H1 (cell line): ENCODE results near the gene BEST1. TPM values are rescaled to one million over a fixed set of nuclear protein-coding genes. Genes with fewer than 3 reads are reported as not detected.

Experiments
- CTCF ChIA-PET: fragments of 300-600 bp; sonication (Branson Sonifier 250); formaldehyde crosslinking; loops from one replicate; lab custom pipeline; 2021; ENCODE audit not compliant: partially characterized antibody; lab: Charles Lee
- POLR2A ChIA-PET: fragments of 300-600 bp; sonication (Branson Sonifier 250); formaldehyde crosslinking; loops from one replicate; lab custom pipeline; 2021; ENCODE audit warnings: inconsistent platforms; ENCODE audit not compliant: partially characterized antibody; lab: Charles Lee
- DNase-seq, 2 experiments: peaks; one replicate each; pipeline versions ENCODE4 v3.0.0 to v3.0.0-alpha.2; 2010 to 2022; ENCODE audit warnings: low spot score in 2 of 2, low read depth in 1 of 2, mixed read lengths in 1 of 2
- FAIRE-seq: peaks from 2 replicates; lab custom pipeline; 2011; peaks lifted over from hg19 to GRCh38; lab: Jason Lieb, UNC
- H2AFZ ChIP-seq: 2 replicates; pipeline ENCODE4 v1.8.1; 2012; ENCODE audit warnings: low read length, inconsistent platforms
- H2AK5ac ChIP-seq: 2 replicates; pipeline ENCODE4 v1.6.1; 2013; ENCODE audit warnings: low read depth, low read length
- H2BK120ac ChIP-seq: replicated peaks from 2 replicates; pipeline ENCODE3; 2013; ENCODE audit warnings: low read depth, low read length, inconsistent platforms
- H2BK12ac ChIP-seq: 2 replicates; pipeline ENCODE4 v1.6.1; 2013; ENCODE audit warnings: low read depth, low read length
- H2BK15ac ChIP-seq: 2 replicates; pipeline ENCODE4 v1.6.1; 2013; ENCODE audit warnings: low read length
- H2BK20ac ChIP-seq: 2 replicates; pipeline ENCODE4 v1.6.1; 2013; ENCODE audit warnings: low read length
- H2BK5ac ChIP-seq: 2 replicates; pipeline ENCODE4 v1.6.1; 2013; ENCODE audit warnings: low read depth, low read length
- H3K14ac ChIP-seq: 2 replicates; pipeline ENCODE4 v1.6.1; 2013; ENCODE audit warnings: inconsistent platforms; ENCODE audit not compliant: insufficient read length
- H3K18ac ChIP-seq: 2 replicates; pipeline ENCODE4 v1.6.1; 2013; ENCODE audit warnings: low read length; ENCODE audit errors: extremely low read depth
- H3K23ac ChIP-seq: 2 replicates; pipeline ENCODE4 v1.6.1; 2013; ENCODE audit warnings: inconsistent platforms; ENCODE audit not compliant: insufficient read length
- H3K23me2 ChIP-seq: 2 replicates; pipeline ENCODE4 v1.6.1; 2013; ENCODE audit warnings: low read depth, low read length
- H3K27ac ChIP-seq: 2 replicates; pipeline ENCODE4 v1.6.1; 2011; ENCODE audit warnings: low read depth, low read length, inconsistent platforms
- H3K27me3 ChIP-seq, 4 experiments: replicated peaks in 1 of 4; 1 replicate in 1 of 4; 2 replicates in 3 of 4; pipeline versions ENCODE4 v1.6.1 to v1.8.1; 2011 to 2013; ENCODE audit warnings: low read length in 3 of 4, mild to moderate bottlenecking in 3 of 4, inconsistent platforms in 2 of 4, mixed read lengths in 2 of 4, moderate library complexity in 1 of 4; ENCODE audit not compliant: control insufficient read depth in 3 of 4, insufficient read depth in 3 of 4; ENCODE audit errors: extremely low read depth in 1 of 4
- H3K36me3 ChIP-seq, 4 experiments: 2 replicates each; pipeline versions ENCODE4 v1.6.1 to v1.8.1; 2011 to 2013; ENCODE audit warnings: mild to moderate bottlenecking in 4 of 4, low read length in 3 of 4, moderate library complexity in 2 of 4, control low read depth in 1 of 4, inconsistent platforms in 1 of 4; ENCODE audit not compliant: insufficient read depth in 4 of 4, control insufficient read depth in 2 of 4
- H3K4ac ChIP-seq: replicated peaks from 2 replicates; pipeline ENCODE3; 2013; ENCODE audit warnings: low read length, low read depth, mixed read lengths, inconsistent platforms; ENCODE audit not compliant: insufficient read length
- H3K4me1 ChIP-seq, 4 experiments: replicated peaks in 1 of 4; 1 replicate in 1 of 4; 2 replicates in 3 of 4; pipeline versions ENCODE4 v1.6.1 to v1.8.1; 2011 to 2013; ENCODE audit warnings: low read length in 3 of 4, inconsistent platforms in 2 of 4, mixed read lengths in 1 of 4; ENCODE audit not compliant: insufficient read depth in 4 of 4, control insufficient read depth in 3 of 4
- H3K4me2 ChIP-seq, 2 experiments: 2 replicates each; pipeline versions ENCODE4 v1.6.1 to v1.8.1; 2011 to 2013; ENCODE audit warnings: low read depth in 2 of 2, low read length in 2 of 2, control low read depth in 1 of 2, inconsistent platforms in 1 of 2, mild to moderate bottlenecking in 1 of 2; ENCODE audit not compliant: insufficient read depth in 1 of 2
- H3K4me3 ChIP-seq, 4 experiments: fragments of 200-600, 300-600 bp in 1 of 4; sonication (generic), shearing (Covaris generic), sonication (Bioruptor Twin) in 1 of 4; 2 replicates each; pipeline versions ENCODE4 v1.5.1 to v1.8.1; 2011 to 2016; ENCODE audit warnings: low read length in 4 of 4, low read depth in 3 of 4, control low read depth in 2 of 4, inconsistent platforms in 2 of 4, mild to moderate bottlenecking in 2 of 4, mixed read lengths in 1 of 4, moderate library complexity in 1 of 4; ENCODE audit not compliant: insufficient read depth in 2 of 4; ENCODE audit errors: extremely low read depth in 1 of 4
- H3K56ac ChIP-seq: replicated peaks from 2 replicates; pipeline ENCODE3; 2013; ENCODE audit warnings: low read depth, mild to moderate bottlenecking, mixed read lengths, low read length, inconsistent platforms; ENCODE audit not compliant: insufficient read length
- H3K79me1 ChIP-seq: 2 replicates; pipeline ENCODE4 v1.6.1; 2013; ENCODE audit warnings: low read depth, low read length, control low read depth
- H3K79me2 ChIP-seq, 2 experiments: 2 replicates each; pipeline versions ENCODE4 v1.6.1 to v1.8.1; 2012 to 2013; ENCODE audit warnings: low read length in 2 of 2, mild to moderate bottlenecking in 2 of 2, inconsistent platforms in 1 of 2; ENCODE audit not compliant: insufficient read depth in 2 of 2, control insufficient read depth in 1 of 2
- H3K9ac ChIP-seq, 4 experiments: replicated peaks in 1 of 4; 1 replicate in 1 of 4; 2 replicates in 3 of 4; pipeline versions ENCODE4 v1.6.1 to v1.8.1; 2011 to 2013; ENCODE audit warnings: low read depth in 3 of 4, low read length in 3 of 4, control low read depth in 2 of 4, mild to moderate bottlenecking in 2 of 4, moderate library complexity in 2 of 4, inconsistent platforms in 1 of 4; ENCODE audit errors: extremely low read depth in 1 of 4
- H3K9me3 ChIP-seq, 2 experiments: 2 replicates each; pipeline versions ENCODE4 v1.6.1 to v1.8.1; 2012 to 2013; ENCODE audit warnings: mild to moderate bottlenecking in 2 of 2, moderate library complexity in 2 of 2, control low read depth in 1 of 2, inconsistent platforms in 1 of 2, low read depth in 1 of 2, low read length in 1 of 2, mixed read lengths in 1 of 2; ENCODE audit not compliant: insufficient read depth in 2 of 2
- H4K20me1 ChIP-seq, 2 experiments: replicated peaks in 1 of 2; 2 replicates each; pipeline versions ENCODE3 to v1.8.1; 2011 to 2013; ENCODE audit warnings: inconsistent platforms in 2 of 2, low read length in 2 of 2, mild to moderate bottlenecking in 1 of 2; ENCODE audit not compliant: insufficient read depth in 2 of 2, control insufficient read depth in 1 of 2
- H4K5ac ChIP-seq: 2 replicates; pipeline ENCODE4 v1.6.1; 2013; ENCODE audit warnings: low read length, low read depth, mixed read lengths, inconsistent platforms; ENCODE audit not compliant: insufficient read length
- H4K8ac ChIP-seq: 2 replicates; pipeline ENCODE4 v1.8.0; 2013; ENCODE audit warnings: mild to moderate bottlenecking, moderate library complexity, low read length, inconsistent platforms; ENCODE audit not compliant: insufficient read depth; ENCODE audit errors: extremely low read depth
- H4K91ac ChIP-seq: replicated peaks from 2 replicates; pipeline ENCODE3; 2013; ENCODE audit warnings: low read length, mixed read lengths, inconsistent platforms; ENCODE audit not compliant: insufficient read length
- BCL11A ChIP-seq, 2 experiments: IDR thresholded peaks; one replicate each; pipeline ENCODE4 v1.6.1; 2011; ENCODE audit warnings: low read depth in 2 of 2, low read length in 2 of 2, mild to moderate bottlenecking in 2 of 2
- CEBPB ChIP-seq: IDR thresholded peaks from 2 replicates; pipeline ENCODE4 v1.6.1; 2012; ENCODE audit warnings: low read depth, low read length
- CREB1 ChIP-seq: IDR thresholded peaks from 2 replicates; pipeline ENCODE4 v1.6.1; 2012; ENCODE audit warnings: inconsistent platforms
- CTBP2 ChIP-seq: IDR thresholded peaks from 2 replicates; pipeline ENCODE4 v1.7.0; 2011; ENCODE audit warnings: borderline replicate concordance, mild to moderate bottlenecking, moderate library complexity, mixed read lengths, low read length; ENCODE audit not compliant: insufficient read depth, insufficient read length
- CTCF ChIP-seq, 3 experiments: IDR thresholded peaks; 1 replicate in 2 of 3; 2 replicates in 1 of 3; pipeline versions ENCODE4 v1.5.1 to v1.6.1; 2011; ENCODE audit warnings: low read length in 3 of 3, mild to moderate bottlenecking in 3 of 3, inconsistent platforms in 2 of 3, low read depth in 1 of 3, moderate library complexity in 1 of 3; ENCODE audit not compliant: insufficient read depth in 1 of 3; ENCODE audit errors: control extremely low read depth in 1 of 3
- KDM5A ChIP-seq: fragments of 200-600 bp; IDR thresholded peaks from 2 replicates; pipeline ENCODE4 v1.7.1; 2012; ENCODE audit warnings: mild to moderate bottlenecking, low read length, inconsistent platforms, mixed read lengths
- MAX ChIP-seq: IDR thresholded peaks from 2 replicates; pipeline ENCODE4 v1.6.1; 2012; ENCODE audit warnings: inconsistent platforms
- NANOG ChIP-seq: IDR thresholded peaks from 2 replicates; pipeline ENCODE4 v1.6.1; 2011; ENCODE audit warnings: low read length, low read depth, mild to moderate bottlenecking, inconsistent platforms; ENCODE audit not compliant: insufficient read depth, poor library complexity, severe bottlenecking
- RNF2 ChIP-seq: fragments of 200-900, 300-1000 bp; sonication (generic); IDR thresholded peaks from 2 replicates; pipeline ENCODE4 v1.7.1; 2016; ENCODE audit warnings: borderline replicate concordance, low read depth, mild to moderate bottlenecking, antibody characterized with exemption, low read length; ENCODE audit not compliant: poor library complexity, severe bottlenecking; ENCODE audit errors: missing control alignments
- WGBS, 2 experiments: shearing (Covaris generic) in 1 of 2; methylation state at CpG; one replicate each; pipeline versions ENCODE4 v1.1.6 to v1.1.7; 2013 to 2015; ENCODE audit warnings: low lambda C conversion rate in 2 of 2, mixed read lengths in 2 of 2, inconsistent platforms in 1 of 2, low coverage in 1 of 2, missing lambda C conversion rate in 1 of 2; ENCODE audit not compliant: insufficient replicate concordance in 2 of 2, insufficient coverage in 1 of 2, insufficient read length in 1 of 2; ENCODE audit errors: extremely low coverage in 1 of 2, missing lambda C conversion rate in 1 of 2; 5-methylcytosine and 5-hydroxymethylcytosine counted together
- polyA plus RNA-seq, 7 experiments: library from polyadenylated mRNA; depleted of rRNA in 3 of 7; stranded (reverse) in 5 of 7; unstranded in 2 of 7; fragments of >200 nt in 5 of 7; fragments of 200-250 nt in 2 of 7; gene quantifications; 1 replicate in 5 of 7; 2 replicates in 1 of 7; 4 replicates in 1 of 7; pipeline versions ENCODE4 v1.2.1 to v1.2.3, GENCODE V29; 2011 to 2013; ENCODE audit warnings: missing spikeins in 2 of 7, mixed read lengths in 2 of 7
- total RNA-seq: library from RNA; stranded (reverse); fragmentation: NEBNext Ultra II Directional; extraction: Animal tissue kit (Norgen Biotek cat#: 25700); gene quantifications from 2 replicates; pipeline ENCODE4 v1.2.1, GENCODE V29; 2021

BEST1 gene
- total and polyA plus RNA-seq, 2 of the 8 experiments (the other 6 are each of a cell fraction or from before 2014, with no cell fraction given), result 0.22 to 0.62 TPM

- ChIA-PET POLR2A (interaction anchor here (1.5 to 1.9 kb wide), 3 partner anchors 40 to 46 kb away, joined by 4 to 6 read pairs (median 5); partner anchors contain the start of gene FTH1), CTCF (interaction anchor here (0.6 to 3.6 kb wide), 5 partner anchors 8 to 1682 kb away, joined by 3 to 14 read pairs (median 3); no protein-coding TSS in a partner anchor)
- H3K14ac ChIP-seq, result no peak overlapping the region
- H3K36me3 ChIP-seq, result no peaks in the 10 kb centered on the region
- H2BK120ac ChIP-seq, result no peak overlapping the region
- no peaks in the 10 kb centered on the region for H3K23me2 ChIP-seq
- no peak overlapping the region for H3K4me3 ChIP-seq
- DNase-seq (no peak), FAIRE-seq (no peak)
- H3K79me2 ChIP-seq, result no peaks in the 10 kb centered on the region
- H2BK20ac ChIP-seq, result no peak overlapping the region
- H4K91ac ChIP-seq, result no peak overlapping the region
- no peak overlapping the region for H4K5ac ChIP-seq
- H2BK12ac ChIP-seq, result no peak overlapping the region
- H4K20me1 ChIP-seq, result no peaks in the 10 kb centered on the region
- H4K8ac ChIP-seq, result no peak overlapping the region; the same call in 1 of the 2 replicates
- H2BK5ac ChIP-seq, result no peak overlapping the region
- peaks cover 0 to 3% (median 0%) of the 10 kb centered on the region in 4 experiments; a peak in 1 of 7 replicates for H3K4me1 ChIP-seq
- no peak overlapping the region; a peak in 1 of 7 replicates for H3K9ac ChIP-seq
- no peak overlapping the region for H3K56ac ChIP-seq
- H2BK15ac ChIP-seq, result no peak overlapping the region
- H3K27ac ChIP-seq, result no peak overlapping the region
- no peak overlapping the region for H3K23ac ChIP-seq
- no peaks in the 10 kb centered on the region for H3K79me1 ChIP-seq
- no peaks in the 10 kb centered on the region; a peak in 1 of 4 replicates for H3K9me3 ChIP-seq
- 88% methylated on average over 9 of the region's 9 CpGs; no CpG with 5 or more reads in 1 of the 2 experiments for WGBS, 2 experiments
- no peaks in the 10 kb centered on the region for H3K27me3 ChIP-seq
- H2AFZ ChIP-seq, result no peak overlapping the region
- no peak overlapping the region for H3K4me2 ChIP-seq
- H2AK5ac ChIP-seq, result no peak overlapping the region
- H3K18ac ChIP-seq, result no peak overlapping the region
- no peak overlapping the region for H3K4ac ChIP-seq
- TF ChIP-seq MAX (no peak), KDM5A (no peak), CTCF (IDR thresholded peaks at IDR 0.05; ENCODE audit: control extremely low read depth in 1 of 3, insufficient read depth in 1 of 3, low read depth in 1 of 3, low read length in 3 of 3) (no peak), CTBP2 (no peak), BCL11A (IDR thresholded peaks at IDR 0.05; ENCODE audit: low read depth in 2 of 2, low read length in 2 of 2) (no peak), CEBPB (no peak), CREB1 (no peak), RNF2 (no peak), NANOG (no peak)
Measured at GRCh38 chr11:62011881-62012280, 61.7 kb downstream of the BEST1 start.
